GM12873 (cell line): ENCODE results near the gene PKNOX2.

Experiments used
- TF ChIP-seq, protein P1 (sequence below): IDR thresholded peaks from 2 replicates; pipeline ENCODE4 v1.5.1; 2012; ENCODE audit warnings: low read depth, mild to moderate bottlenecking, moderate library complexity, low read length, control low read depth; ENCODE audit not compliant: insufficient read depth; ENCODE audit errors: missing control alignments

PKNOX2 gene

DNA sequence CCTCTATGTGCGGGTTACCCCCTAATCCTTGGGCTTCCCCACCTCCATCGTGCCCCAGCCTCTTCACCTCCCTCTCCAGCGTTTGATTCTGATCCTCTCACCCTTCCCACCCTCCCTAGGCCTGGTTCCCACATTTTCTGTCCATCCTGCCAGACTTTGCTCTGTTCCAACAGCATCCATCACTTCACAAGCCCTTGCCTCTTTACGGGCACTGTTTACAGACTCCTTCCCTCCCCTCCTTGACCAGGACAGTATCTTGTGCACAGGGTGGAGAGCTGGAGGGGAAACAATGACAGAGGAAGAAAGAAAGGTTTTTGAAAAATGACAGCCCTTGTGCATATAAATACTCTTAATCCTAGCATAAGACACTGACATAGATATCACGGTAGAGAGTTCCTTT is 301.1 kb downstream of the PKNOX2 start:
- TF ChIP-seq, protein P1, sequence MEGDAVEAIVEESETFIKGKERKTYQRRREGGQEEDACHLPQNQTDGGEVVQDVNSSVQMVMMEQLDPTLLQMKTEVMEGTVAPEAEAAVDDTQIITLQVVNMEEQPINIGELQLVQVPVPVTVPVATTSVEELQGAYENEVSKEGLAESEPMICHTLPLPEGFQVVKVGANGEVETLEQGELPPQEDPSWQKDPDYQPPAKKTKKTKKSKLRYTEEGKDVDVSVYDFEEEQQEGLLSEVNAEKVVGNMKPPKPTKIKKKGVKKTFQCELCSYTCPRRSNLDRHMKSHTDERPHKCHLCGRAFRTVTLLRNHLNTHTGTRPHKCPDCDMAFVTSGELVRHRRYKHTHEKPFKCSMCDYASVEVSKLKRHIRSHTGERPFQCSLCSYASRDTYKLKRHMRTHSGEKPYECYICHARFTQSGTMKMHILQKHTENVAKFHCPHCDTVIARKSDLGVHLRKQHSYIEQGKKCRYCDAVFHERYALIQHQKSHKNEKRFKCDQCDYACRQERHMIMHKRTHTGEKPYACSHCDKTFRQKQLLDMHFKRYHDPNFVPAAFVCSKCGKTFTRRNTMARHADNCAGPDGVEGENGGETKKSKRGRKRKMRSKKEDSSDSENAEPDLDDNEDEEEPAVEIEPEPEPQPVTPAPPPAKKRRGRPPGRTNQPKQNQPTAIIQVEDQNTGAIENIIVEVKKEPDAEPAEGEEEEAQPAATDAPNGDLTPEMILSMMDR: no peak

DNA sequence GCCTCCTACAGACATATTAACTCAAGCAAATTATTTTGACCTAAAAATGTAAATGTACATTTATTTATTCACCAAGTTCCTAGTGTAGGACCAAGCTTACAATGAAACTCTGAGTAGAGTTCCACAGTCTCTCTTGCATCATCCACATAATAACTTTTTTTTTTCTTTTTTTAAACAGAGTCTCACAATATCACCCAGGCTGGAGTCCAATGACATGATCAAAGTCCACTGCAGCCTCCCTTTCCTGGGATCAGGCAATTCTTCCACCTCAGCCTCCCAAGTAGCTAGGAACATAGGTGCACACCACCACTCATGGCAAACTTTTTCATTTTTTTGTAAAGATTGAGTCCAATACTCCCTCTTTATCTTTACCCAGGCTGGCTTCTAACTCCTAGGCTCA is 303.5 kb downstream of the PKNOX2 start:
- TF ChIP-seq, protein P1: no peak

DNA sequence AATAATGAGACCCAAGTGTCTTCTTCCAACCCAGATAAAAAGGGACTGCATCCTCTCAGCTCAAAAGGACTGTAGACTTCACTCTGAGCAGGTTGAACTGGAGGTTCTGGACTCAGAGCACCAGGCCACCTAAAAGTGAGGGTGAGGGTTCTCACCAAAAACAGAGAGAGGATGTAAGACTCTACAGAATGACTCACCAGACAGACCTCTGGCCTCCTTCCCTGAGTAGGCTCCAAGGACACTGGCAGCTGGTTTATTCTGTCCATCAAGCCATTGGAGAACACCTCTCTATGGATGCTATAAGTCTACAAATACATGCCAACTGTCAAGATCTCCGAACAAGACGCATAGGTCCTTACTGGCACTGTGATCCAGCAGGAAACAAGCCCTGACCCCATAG is 304.3 kb downstream of the PKNOX2 start:
- TF ChIP-seq, protein P1: no peak

DNA sequence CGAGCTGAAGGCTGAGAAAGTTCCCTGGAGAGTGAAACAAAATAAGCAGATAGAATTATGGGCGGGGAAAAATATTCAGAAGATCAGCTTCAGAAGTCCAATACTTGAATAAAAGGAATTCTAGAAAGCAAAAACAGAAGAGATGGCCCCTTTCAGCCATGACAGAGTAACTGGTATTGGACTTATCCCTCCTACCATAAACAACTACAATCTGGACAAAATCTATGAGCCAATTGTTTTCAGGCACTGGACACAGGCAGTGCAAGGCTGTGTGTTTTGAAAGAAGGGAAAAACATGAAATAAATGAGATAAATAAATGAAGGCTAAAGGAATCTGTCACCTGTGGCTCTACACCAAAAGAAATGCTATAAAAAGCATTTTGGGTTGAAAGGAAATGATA is 305.8 kb downstream of the PKNOX2 start:
- TF ChIP-seq, protein P1: no peak

DNA sequence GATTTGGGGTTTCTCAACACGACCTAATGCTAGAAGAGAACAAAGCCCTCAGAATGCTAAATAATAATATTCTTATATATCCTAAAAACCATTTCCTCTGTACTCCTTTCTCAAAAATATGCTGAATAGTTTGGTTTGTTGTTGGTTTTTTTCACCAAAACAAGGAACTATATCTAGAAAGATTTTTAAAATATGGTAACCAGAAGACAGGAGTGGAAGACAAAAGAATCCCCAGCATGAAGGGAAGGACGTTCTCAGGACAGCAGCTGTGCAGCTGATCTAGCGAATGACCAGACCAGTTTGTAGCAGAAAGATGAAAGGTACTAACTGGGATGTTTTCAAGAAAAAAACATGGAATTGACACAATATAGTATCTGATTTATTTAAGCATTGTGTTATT is 312.2 kb downstream of the PKNOX2 start:
- TF ChIP-seq, protein P1: no peak

DNA sequence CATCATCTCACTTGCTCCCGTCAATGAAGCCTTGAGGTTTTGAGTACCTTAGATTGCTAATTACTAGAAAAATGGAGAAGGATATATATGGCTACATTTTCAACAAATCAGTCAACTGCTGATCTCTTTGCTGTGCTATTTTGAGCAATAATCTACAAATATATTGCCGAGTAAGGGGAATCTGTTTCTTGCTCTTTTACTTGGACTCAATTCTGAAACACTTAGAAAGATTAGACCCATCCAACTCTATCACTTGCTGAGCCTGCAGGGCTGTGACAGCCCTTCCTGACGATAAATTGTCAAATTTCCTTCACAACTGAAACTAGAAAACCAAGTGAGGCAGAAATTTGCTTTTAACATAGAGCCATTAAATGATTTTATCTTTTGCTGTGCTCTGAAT is 314.6 kb downstream of the PKNOX2 start:
- TF ChIP-seq, protein P1: no peak

DNA sequence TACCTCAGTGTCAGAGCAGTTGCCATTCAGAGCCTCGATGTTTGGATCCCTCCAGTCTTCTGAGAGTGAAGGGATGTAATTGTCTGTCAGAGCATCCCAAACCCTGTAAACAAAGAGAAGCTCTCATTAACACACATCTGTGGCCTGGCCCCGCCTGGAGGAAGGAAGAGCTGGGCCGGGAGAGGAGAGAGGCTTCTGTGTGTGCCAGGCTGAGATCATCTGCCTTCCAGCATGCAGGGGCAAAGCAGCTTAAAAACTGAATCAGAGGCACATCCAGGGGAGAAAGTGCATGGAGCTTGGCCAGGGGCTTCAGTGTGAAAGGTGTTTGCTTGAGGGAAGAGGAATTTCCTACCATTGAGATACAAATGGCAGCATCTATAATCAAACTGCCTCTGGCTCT is 317.0 kb downstream of the PKNOX2 start:
- TF ChIP-seq, protein P1: no peak
